OCI-LY3 (cell line): ENCODE results near the gene LRRC43.

ENCODE experiments used
- H2AFZ ChIP-seq: fragments of 200-600, 300-600 bp; shearing (Covaris generic); 2 replicates; pipeline ENCODE4 v1.6.0; 2014; ENCODE audit warnings: antibody characterized with exemption, low read depth, low read length
- H3K27ac ChIP-seq: fragments of 200-600, 300-600 bp; sonication (generic); 2 replicates; pipeline ENCODE4 v1.5.1; 2014; ENCODE audit warnings: mild to moderate bottlenecking, low read length, moderate library complexity, mixed read lengths
- H3K27me3 ChIP-seq: fragments of 200-600, 300-600 bp; sonication (generic); 2 replicates; pipeline ENCODE4 v1.6.1; 2014; ENCODE audit warnings: low read depth, low read length, mixed read lengths
- H3K36me3 ChIP-seq: fragments of 200-600, 300-600 bp; sonication (generic); replicated peaks from 2 replicates; pipeline ENCODE3; 2014; ENCODE audit warnings: low read depth, low read length, mixed read lengths
- H3K4me1 ChIP-seq: fragments of 300-600, 200-600 bp; sonication (generic); 2 replicates; pipeline ENCODE4 v1.6.1; 2014; ENCODE audit warnings: low read length, mixed read lengths
- H3K4me2 ChIP-seq: fragments of 200-600, 300-600 bp; sonication (generic); 2 replicates; pipeline ENCODE4 v1.6.1; 2014; ENCODE audit warnings: low read length, mixed read lengths
- H3K4me3 ChIP-seq: fragments of 300-600, 200-600 bp; sonication (generic); 2 replicates; pipeline ENCODE4 v1.5.1; 2014; ENCODE audit warnings: antibody characterized with exemption, mild to moderate bottlenecking, low read length, moderate library complexity
- H3K79me2 ChIP-seq: fragments of 300-600, 200-600 bp; shearing (Covaris generic); 2 replicates; pipeline ENCODE4 v1.6.1; 2014; ENCODE audit warnings: mild to moderate bottlenecking, low read length, mixed read lengths
- H3K9ac ChIP-seq: fragments of 300-600, 200-600 bp; shearing (Covaris generic); 2 replicates; pipeline ENCODE4 v1.6.0; 2014; ENCODE audit warnings: mild to moderate bottlenecking, low read length, moderate library complexity
- H3K9me3 ChIP-seq: fragments of 200-600, 300-600 bp; shearing (Covaris generic); 2 replicates; pipeline ENCODE4 v1.6.1; 2014; ENCODE audit warnings: low read length, mixed read lengths; ENCODE audit not compliant: insufficient read depth
- H4K20me1 ChIP-seq: fragments of 200-600, 300-600 bp; sonication (generic); 2 replicates; pipeline ENCODE4 v1.6.1; 2016; ENCODE audit warnings: low read length, mixed read lengths; ENCODE audit not compliant: insufficient read depth
- EZH2phosphoT487 ChIP-seq: fragments of 200-600 bp; shearing (Covaris generic); IDR thresholded peaks from 2 replicates; pipeline ENCODE4 v1.6.1; 2018; ENCODE audit warnings: antibody characterized with exemption, mixed run types, low read depth
- TF ChIP-seq, protein P1 (sequence below): fragments of 200-600, 300-600 bp; sonication (generic); IDR thresholded peaks from 2 replicates; pipeline ENCODE4 v1.5.1; 2014; ENCODE audit warnings: antibody characterized with exemption, low read length, low read depth

Gene LRRC43

DNA sequence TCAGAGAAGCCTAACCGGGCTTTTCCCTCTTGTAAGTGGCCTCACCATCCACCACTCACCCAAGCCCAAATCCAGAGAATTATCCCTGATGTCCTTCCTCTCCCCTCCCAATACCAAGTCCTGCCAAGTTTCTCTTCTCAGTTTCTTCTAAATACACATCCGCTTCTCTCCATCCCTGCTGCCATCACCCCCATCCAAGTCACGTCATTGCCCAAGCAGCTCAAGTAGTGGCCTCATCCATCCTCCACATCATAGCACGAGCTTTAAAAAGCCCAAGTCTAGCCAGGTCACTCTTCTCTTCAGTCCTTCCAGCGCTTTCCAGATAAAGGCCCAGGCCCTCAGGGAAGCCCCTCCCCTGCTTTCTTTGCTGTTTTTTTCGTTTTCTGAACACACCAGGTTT lies 34.3 kb upstream of the LRRC43 start:
- Histone ChIP-seq H3K27ac (no peak overlapping the region), H3K79me2 (no peaks in the 10 kb centered on the region), H3K9ac (no peak overlapping the region), H4K20me1 (no peaks in the 10 kb centered on the region), H3K27me3 (no peaks in the 10 kb centered on the region), H3K4me3 (no peak overlapping the region), H2AFZ (no peak overlapping the region), H3K9me3 (no peaks in the 10 kb centered on the region), H3K36me3 (no peaks in the 10 kb centered on the region), H3K4me2 (no peak overlapping the region), H3K4me1 (no peaks in the 10 kb centered on the region)
- TF ChIP-seq EZH2phosphoT487 = no peak
- TF ChIP-seq, protein P1, sequence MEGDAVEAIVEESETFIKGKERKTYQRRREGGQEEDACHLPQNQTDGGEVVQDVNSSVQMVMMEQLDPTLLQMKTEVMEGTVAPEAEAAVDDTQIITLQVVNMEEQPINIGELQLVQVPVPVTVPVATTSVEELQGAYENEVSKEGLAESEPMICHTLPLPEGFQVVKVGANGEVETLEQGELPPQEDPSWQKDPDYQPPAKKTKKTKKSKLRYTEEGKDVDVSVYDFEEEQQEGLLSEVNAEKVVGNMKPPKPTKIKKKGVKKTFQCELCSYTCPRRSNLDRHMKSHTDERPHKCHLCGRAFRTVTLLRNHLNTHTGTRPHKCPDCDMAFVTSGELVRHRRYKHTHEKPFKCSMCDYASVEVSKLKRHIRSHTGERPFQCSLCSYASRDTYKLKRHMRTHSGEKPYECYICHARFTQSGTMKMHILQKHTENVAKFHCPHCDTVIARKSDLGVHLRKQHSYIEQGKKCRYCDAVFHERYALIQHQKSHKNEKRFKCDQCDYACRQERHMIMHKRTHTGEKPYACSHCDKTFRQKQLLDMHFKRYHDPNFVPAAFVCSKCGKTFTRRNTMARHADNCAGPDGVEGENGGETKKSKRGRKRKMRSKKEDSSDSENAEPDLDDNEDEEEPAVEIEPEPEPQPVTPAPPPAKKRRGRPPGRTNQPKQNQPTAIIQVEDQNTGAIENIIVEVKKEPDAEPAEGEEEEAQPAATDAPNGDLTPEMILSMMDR = no peak

DNA sequence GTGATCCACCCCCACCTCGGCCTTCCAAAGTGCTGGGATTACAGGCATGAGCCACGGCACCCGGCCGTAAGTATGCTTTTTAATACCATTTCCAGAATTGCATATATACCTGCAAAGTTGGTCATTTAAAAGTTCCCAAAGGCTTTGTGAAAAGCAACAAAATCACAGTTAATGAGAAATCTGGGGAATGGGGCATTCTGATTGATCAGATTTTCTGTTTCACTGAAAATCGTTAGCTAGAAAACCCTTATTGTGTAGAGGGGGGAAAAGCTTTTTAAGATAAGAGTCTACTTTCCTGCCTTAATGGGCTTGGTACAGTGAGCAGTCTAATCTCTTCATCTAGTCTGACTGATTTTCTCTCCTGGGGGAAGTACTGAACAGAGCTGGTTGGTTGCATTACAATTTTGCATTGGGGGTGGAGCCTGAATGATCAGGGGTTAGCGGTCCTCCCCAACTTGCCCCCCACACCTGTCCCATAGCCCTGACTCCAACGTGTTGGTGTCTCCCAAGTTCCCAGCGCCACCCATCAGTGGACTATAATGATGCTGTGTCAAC lies 32.7 kb upstream of the LRRC43 start:
- H3K27ac ChIP-seq = no peak overlapping the region
- H3K9me3 ChIP-seq = no peaks in the 10 kb centered on the region
- no peak overlapping the region for H3K4me3 ChIP-seq
- no peak overlapping the region for H3K9ac ChIP-seq
- H4K20me1 ChIP-seq = no peaks in the 10 kb centered on the region
- H3K27me3 ChIP-seq = no peaks in the 10 kb centered on the region
- no peak for TF ChIP-seq EZH2phosphoT487
- TF ChIP-seq, protein P1 = no peak
- no peak overlapping the region for H2AFZ ChIP-seq
- H3K4me1 ChIP-seq = no peaks in the 10 kb centered on the region
- H3K36me3 ChIP-seq = no peaks in the 10 kb centered on the region
- H3K4me2 ChIP-seq = no peak overlapping the region
- H3K79me2 ChIP-seq = no peaks in the 10 kb centered on the region

DNA sequence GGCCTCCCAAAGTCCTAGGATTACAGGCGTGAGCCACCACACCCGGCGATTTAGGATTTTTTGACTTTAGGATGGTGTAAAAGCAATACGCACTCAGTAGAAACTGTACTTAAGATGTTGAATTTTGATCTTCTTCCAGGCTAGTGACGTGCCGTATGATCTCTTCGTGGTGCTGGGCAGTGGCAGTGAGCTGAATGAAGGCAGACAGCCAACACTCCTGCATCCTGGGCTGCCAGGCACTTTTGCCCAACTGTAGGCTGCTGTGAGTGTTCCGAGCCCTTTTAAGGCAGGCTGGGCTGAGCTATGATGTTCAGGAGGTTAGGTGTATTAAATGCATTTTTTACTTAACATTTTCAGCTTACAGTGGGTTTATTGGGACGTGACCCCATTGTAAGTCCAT lies 30.2 kb upstream of the LRRC43 start:
- Histone ChIP-seq H3K4me2 (no peak overlapping the region), H3K9ac (no peak overlapping the region), H4K20me1 (no peaks in the 10 kb centered on the region), H3K4me1 (no peaks in the 10 kb centered on the region), H3K9me3 (no peaks in the 10 kb centered on the region), H3K27ac (no peak overlapping the region), H3K4me3 (no peak overlapping the region), H3K27me3 (no peaks in the 10 kb centered on the region), H3K36me3 (no peaks in the 10 kb centered on the region), H3K79me2 (no peaks in the 10 kb centered on the region), H2AFZ (no peak overlapping the region)
- TF ChIP-seq EZH2phosphoT487 = no peak
- TF ChIP-seq, protein P1 = no peak

DNA sequence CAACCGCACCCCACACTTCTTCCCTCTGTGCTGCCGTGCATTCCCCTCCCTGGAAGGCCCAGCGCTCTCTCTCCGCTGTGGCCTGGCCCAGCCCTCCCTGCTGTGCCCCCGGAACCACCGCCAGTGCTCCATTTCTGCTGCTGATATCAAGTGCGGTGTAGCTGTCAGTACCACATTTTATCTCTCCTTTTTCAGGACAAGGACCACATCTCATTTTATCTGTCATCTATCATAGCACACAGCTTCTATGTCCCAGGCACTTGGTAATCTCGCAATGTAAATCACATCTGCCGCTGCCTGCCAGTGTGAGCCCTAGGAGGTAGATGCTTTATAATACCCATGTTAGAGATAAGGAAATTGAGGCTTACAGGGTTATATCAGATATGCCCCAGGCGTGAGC lies 27.2 kb upstream of the LRRC43 start:
- Histone ChIP-seq H3K4me2 (no peak overlapping the region), H2AFZ (no peak overlapping the region), H3K79me2 (no peaks in the 10 kb centered on the region), H3K27me3 (0 out of 2 replicates have a peak, but pooled peaks cover 5% of the 10 kb centered on the region), H3K9me3 (no peaks in the 10 kb centered on the region), H3K27ac (no peak overlapping the region), H3K4me1 (no peaks in the 10 kb centered on the region), H3K4me3 (no peak overlapping the region), H3K9ac (no peak overlapping the region), H4K20me1 (no peaks in the 10 kb centered on the region), H3K36me3 (no peaks in the 10 kb centered on the region)
- TF ChIP-seq, protein P1 = no peak
